Adrenal gland (tissue), 12 donors: ENCODE results near the gene OPCML. TPM values are rescaled to one million over a fixed set of nuclear protein-coding genes. Genes with fewer than 3 reads are reported as not detected.

Source experiments
- DNase-seq, 7 donors: peaks; one replicate each; pipeline ENCODE4 v3.0.0-alpha.2; 2019 to 2020
- H3K27ac ChIP-seq, 5 donors: fragments of 200-600 bp; sonication (generic) in 4 of 5; 1 replicate in 3 of 5; 2 replicates in 2 of 5; pipeline versions ENCODE4 v1.5.1 to v1.8.0; 2016 to 2020; ENCODE audit warnings: mild to moderate bottlenecking in 1 of 5
- H3K27me3 ChIP-seq: fragments of 200-600 bp; 2 replicates; pipeline ENCODE4 v1.8.0; 2021
- H3K36me3 ChIP-seq, 2 donors: fragments of 200-600 bp; replicated peaks in 1 of 2; 1 replicate in 1 of 2; 2 replicates in 1 of 2; pipeline versions ENCODE4 v1.5.1 to v1.8.0; 2018 to 2022
- H3K4me1 ChIP-seq, 2 donors: fragments of 200-600 bp; replicated peaks in 1 of 2; 1 replicate in 1 of 2; 2 replicates in 1 of 2; pipeline versions ENCODE4 v1.5.1 to v1.8.0; 2018 to 2021
- H3K4me3 ChIP-seq, 4 donors: fragments of 200-600 bp; sonication (generic) in 3 of 4; one replicate each; pipeline ENCODE4 v1.5.1; 2016 to 2018
- H3K9me3 ChIP-seq, 3 donors: fragments of 200-600 bp; sonication (generic) in 1 of 3; replicated peaks in 1 of 3; 1 replicate in 2 of 3; 2 replicates in 1 of 3; pipeline versions ENCODE4 v1.5.1 to v1.8.0; 2016 to 2021
- CTCF ChIP-seq, 6 experiments: fragments of 450-650 bp in 4 of 6; fragments of 200-600 bp in 2 of 6; sonication (generic) in 1 of 6; IDR thresholded peaks; 1 replicate in 5 of 6; 2 replicates in 1 of 6; pipeline versions ENCODE4 v1.5.1 to v1.8.0; 2016 to 2021; ENCODE audit warnings: antibody characterized with exemption in 6 of 6, mild to moderate bottlenecking in 2 of 6, moderate library complexity in 1 of 6
- POLR2A ChIP-seq, 2 donors: fragments of 450-650 bp; IDR thresholded peaks; one replicate each; pipeline ENCODE4 v1.6.1; 2017; ENCODE audit warnings: antibody characterized with exemption in 2 of 2, mild to moderate bottlenecking in 2 of 2, moderate library complexity in 1 of 2
- WGBS, 4 donors: extraction: QIAGEN DNeasy Blood & Tissue Kit in 2 of 4; methylation state at CpG; one replicate each; pipeline versions ENCODE4 v1.1.5 to v1.1.7; 2013 to 2017; 5-methylcytosine and 5-hydroxymethylcytosine counted together
- intact Hi-C, 2 donors: fragments of 100-400 bp; cut with DNase I; formaldehyde crosslinking; loops; one replicate each; pipeline versions ENCODE4 v1.14.1 to v1.15.0; 2022 to 2023
- polyA plus RNA-seq, 3 donors: library from polyadenylated mRNA; stranded (reverse); fragments of 200-250 nt in 2 of 3; fragments of 350-450 nt in 1 of 3; fragmentation: Illumina TruSeq in 1 of 3; extraction: RNeasy Lipid Tissue Mini Kit (QIAGEN cat#74804) in 1 of 3; gene quantifications; one replicate each; pipeline ENCODE4 v1.2.3, GENCODE V29; 2013 to 2014
- total RNA-seq, 9 donors: library from RNA; depleted of rRNA in 4 of 9; stranded (reverse); fragments of >200 nt in 4 of 9; fragments of 120-200 nt in 1 of 9; fragmentation: NEBNext Ultra II Directional in 1 of 9; extraction: Animal tissue kit (Norgen Biotek cat#: 25700) in 1 of 9; gene quantifications; one replicate each; pipeline versions ENCODE4 v1.1.0 to v1.2.4, GENCODE V29; 2013 to 2023
- donor health status: healthy with polysubstance abuse.
- donor health status: Bipolar disorder and iron deficiency.
- donor health status: DM: yes; HTN: yes; CAD: no.
- donor health status: DM: no; HTN: no; CAD: no.
- donor health status: DM: no; HTN: no; CAD: no.
- donor health status: DM: yes; HTN: yes; CAD: no.

Gene OPCML
- total and polyA plus RNA-seq, 12 donors, result 0.10 to 5.5 (median 0.72) TPM; not detected in 5

GRCh38 chr11:133418218-133418617 lies 114.1 kb downstream of the OPCML start:
- H3K27me3 ChIP-seq, result no peaks in the 10 kb centered on the region
- no peaks in the 10 kb centered on the region for H3K4me1 ChIP-seq
- no peaks in the 10 kb centered on the region for H3K9me3 ChIP-seq
- TF ChIP-seq POLR2A (IDR thresholded peaks at IDR 0.05) (no peak), CTCF (IDR thresholded peaks at IDR 0.05) (no peak)
- H3K36me3 ChIP-seq, result no peaks in the 10 kb centered on the region
- no peak overlapping the region for H3K4me3 ChIP-seq
- intact Hi-C loops, result no loop called here
- no peak for DNase-seq
- H3K27ac ChIP-seq, result no peak overlapping the region

- 55 to 71% (median 65%) methylated on average over 6 of the region's 6 CpGs for WGBS, 4 donors
- no peak overlapping the region for H3K27ac ChIP-seq
- no peak for TF ChIP-seq CTCF (IDR thresholded peaks at IDR 0.05)
- no peak for TF ChIP-seq POLR2A (IDR thresholded peaks at IDR 0.05)
- intact Hi-C loops, result no loop called here
- no peaks in the 10 kb centered on the region for H3K27me3 ChIP-seq
- H3K9me3 ChIP-seq, result no peaks in the 10 kb centered on the region
- H3K4me1 ChIP-seq, result no peaks in the 10 kb centered on the region
- no peaks in the 10 kb centered on the region for H3K36me3 ChIP-seq
- no peak overlapping the region for H3K4me3 ChIP-seq
- no peak for DNase-seq
These were observed 117.8 kb downstream of the OPCML start for GRCh38 chr11:133414506-133414905.

DNA sequence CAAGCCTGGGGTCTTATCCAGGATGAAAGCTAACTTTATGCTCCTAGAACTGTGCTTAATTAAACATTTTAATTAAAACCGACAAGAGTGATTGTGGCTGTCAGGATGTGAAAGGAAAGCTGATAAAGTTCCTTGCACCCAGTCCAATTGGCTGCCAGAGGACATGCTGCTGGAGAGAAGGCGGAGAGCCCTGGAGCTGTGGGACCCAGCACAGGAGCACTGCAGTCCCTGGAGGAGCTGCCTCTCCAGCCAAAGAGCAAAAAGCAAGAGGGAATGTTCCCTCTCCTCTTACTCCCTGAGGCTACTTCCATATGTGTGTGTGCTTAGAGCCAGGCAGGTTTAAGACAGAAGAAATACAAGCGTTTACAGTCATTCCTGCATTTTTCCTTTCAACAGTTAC lies 118.6 kb downstream of the OPCML start:
- H3K27ac ChIP-seq, result no peak overlapping the region
- no peaks in the 10 kb centered on the region for H3K4me1 ChIP-seq
- H3K27me3 ChIP-seq, result no peaks in the 10 kb centered on the region
- no peak for DNase-seq
- intact Hi-C loops, result no loop called here
- WGBS, 4 donors, result 69 to 85% (median 78%) methylated on average over 3 of the region's 3 CpGs
- H3K36me3 ChIP-seq, result no peaks in the 10 kb centered on the region
- no peak overlapping the region for H3K4me3 ChIP-seq
- TF ChIP-seq POLR2A (IDR thresholded peaks at IDR 0.05), result no peak
- TF ChIP-seq CTCF (IDR thresholded peaks at IDR 0.05), result no peak
- no peaks in the 10 kb centered on the region for H3K9me3 ChIP-seq

- no peak overlapping the region for H3K27ac ChIP-seq
- no peaks in the 10 kb centered on the region for H3K27me3 ChIP-seq
- DNase-seq, result no peak
- intact Hi-C loops, result no loop called here
- H3K4me3 ChIP-seq, result no peak overlapping the region
- H3K36me3 ChIP-seq, result no peaks in the 10 kb centered on the region
- H3K4me1 ChIP-seq, result no peaks in the 10 kb centered on the region
- TF ChIP-seq CTCF (IDR thresholded peaks at IDR 0.05) (no peak), POLR2A (IDR thresholded peaks at IDR 0.05) (no peak)
- H3K9me3 ChIP-seq, result no peaks in the 10 kb centered on the region
- 55 to 63% (median 58%) methylated on average over 5 of the region's 5 CpGs for WGBS, 4 donors
These were observed 122.5 kb downstream of the OPCML start for GRCh38 chr11:133409799-133410198.
